ENCODE data around the gene RNF130.
"Not testable (repeated sequence)": the region's sequence is repeated elsewhere in the genome, so short reads cannot be mapped to it uniquely, and the experiment has no call there.

Gene RNF130

DNA sequence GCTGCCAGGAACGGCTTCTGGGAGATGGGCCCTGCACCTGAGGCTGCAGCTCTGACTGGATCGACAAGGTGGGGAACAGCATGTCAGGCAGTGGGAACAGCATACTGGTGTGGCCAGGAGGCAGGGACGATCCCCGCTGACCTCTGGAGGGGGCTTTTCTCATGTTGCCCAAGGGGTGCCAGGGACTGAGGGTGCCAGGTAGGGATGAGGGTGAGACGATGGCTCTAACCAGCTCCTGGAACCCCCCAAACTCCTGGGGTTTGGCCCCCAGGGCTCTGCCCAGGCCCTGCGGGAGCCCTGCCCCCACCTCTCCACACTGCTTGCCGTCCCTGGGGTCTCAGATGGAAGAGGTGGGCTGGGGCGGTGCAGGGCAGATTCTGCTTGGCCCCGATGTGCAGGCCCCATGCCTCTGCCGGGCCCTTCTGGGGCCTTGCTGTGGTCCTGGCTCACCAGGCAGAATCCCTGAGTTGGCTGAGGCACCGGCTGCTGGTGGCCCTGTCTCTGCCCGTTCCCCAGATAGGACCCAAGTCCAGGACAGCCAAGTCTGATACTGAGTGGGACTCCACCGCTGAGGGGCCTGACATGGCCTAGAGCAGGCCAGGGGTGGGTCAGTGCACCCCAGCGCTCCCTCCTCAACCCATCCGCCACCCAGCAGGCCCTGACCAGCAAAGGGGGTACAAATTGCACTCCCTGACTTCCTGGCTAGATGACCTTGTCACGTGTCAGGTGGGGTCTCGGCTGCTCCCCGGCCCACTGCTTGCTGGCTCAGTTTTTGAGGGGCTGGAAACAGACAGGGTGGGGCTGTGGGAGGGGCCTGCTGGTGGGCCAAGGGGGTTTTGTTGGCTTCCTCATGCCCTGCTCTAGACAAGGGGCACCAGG is 28.4 kb upstream of the RNF130 start:
- in situ Hi-C loops (cut with HindIII; ENCODE audit: low pct_unique_long_range_greater_than_20kb, low sequenced_read_pairs) = no loop called here
- no peak for DNase-seq (ENCODE audit: low read depth in 1 of 2, low spot score in 1 of 2)
- no peak for TF ChIP-seq JUND (IDR thresholded peaks at IDR 0.05; ENCODE audit: low read depth)

DNA sequence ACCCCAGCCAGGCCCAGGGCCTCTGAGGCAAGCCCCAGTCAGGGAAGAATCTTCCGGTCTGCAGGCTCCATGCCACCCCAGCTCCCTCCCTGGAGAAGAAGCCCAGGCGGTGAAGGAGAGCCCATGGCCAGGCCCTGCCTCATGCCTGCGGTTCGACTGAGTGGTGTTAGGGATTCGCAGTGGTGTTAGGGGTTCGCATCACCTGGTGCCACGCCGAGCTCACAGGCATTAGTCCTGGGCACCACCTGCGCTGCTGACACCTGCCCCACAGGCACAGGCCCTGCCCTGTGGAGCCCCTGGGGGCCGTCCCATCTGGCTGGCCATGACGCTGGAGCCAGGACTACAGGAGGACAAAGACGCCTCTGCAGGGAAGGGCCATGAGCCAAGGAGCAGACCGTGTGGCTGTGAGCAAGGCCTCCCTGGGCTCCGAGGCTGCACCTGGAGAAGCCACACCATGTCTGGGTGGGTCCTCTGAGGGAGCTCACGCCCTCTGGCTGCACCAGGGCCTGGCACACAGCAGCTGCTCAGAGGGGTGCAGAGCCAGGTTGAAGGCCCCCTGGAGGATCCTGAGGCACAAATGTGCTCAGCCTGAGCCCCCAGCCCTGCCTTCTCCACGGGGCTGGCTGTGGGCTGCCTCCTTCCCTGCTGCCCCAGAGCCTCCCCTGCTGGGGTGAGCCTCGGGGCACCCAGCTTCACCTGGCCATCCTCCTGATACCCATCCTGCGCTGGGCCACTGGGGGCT is 27.6 kb upstream of the RNF130 start:
- in situ Hi-C loops (cut with HindIII; ENCODE audit: low pct_unique_long_range_greater_than_20kb, low sequenced_read_pairs) = no loop called here
- DNase-seq (ENCODE audit: low read depth in 1 of 2, low spot score in 1 of 2) = no peak
- TF ChIP-seq JUND (IDR thresholded peaks at IDR 0.05; ENCODE audit: low read depth) = no peak

GRCh38 chr5:180098526-180098925 is 27.0 kb upstream of the RNF130 start:
- in situ Hi-C loops (cut with HindIII; ENCODE audit: low pct_unique_long_range_greater_than_20kb, low sequenced_read_pairs) = no loop called here
- no peak for TF ChIP-seq JUND (IDR thresholded peaks at IDR 0.05; ENCODE audit: low read depth)
- no peak for DNase-seq (ENCODE audit: low read depth in 1 of 2, low spot score in 1 of 2)

- no peak for TF ChIP-seq JUND (IDR thresholded peaks at IDR 0.05; ENCODE audit: low read depth)
- DNase-seq (ENCODE audit: low read depth in 1 of 2, low spot score in 1 of 2) = no peak
- in situ Hi-C loops (cut with HindIII; ENCODE audit: low pct_unique_long_range_greater_than_20kb, low sequenced_read_pairs) = no loop called here
Measured at GRCh38 chr5:180097926-180098325, 26.4 kb upstream of the RNF130 start.

- TF ChIP-seq JUND (IDR thresholded peaks at IDR 0.05; ENCODE audit: low read depth) = no peak
- DNase-seq (ENCODE audit: low read depth in 1 of 2, low spot score in 1 of 2) = no peak
- in situ Hi-C loops (cut with HindIII; ENCODE audit: low pct_unique_long_range_greater_than_20kb, low sequenced_read_pairs) = no loop called here
Measured at GRCh38 chr5:180097163-180097894, 25.8 kb upstream of the RNF130 start.

GRCh38 chr5:180096616-180097015 is 25.1 kb upstream of the RNF130 start:
- TF ChIP-seq JUND (IDR thresholded peaks at IDR 0.05; ENCODE audit: low read depth) = no peak
- in situ Hi-C loops (cut with HindIII; ENCODE audit: low pct_unique_long_range_greater_than_20kb, low sequenced_read_pairs) = no loop called here

GRCh38 chr5:180095545-180095944 is 24.0 kb upstream of the RNF130 start:
- no peak for DNase-seq (ENCODE audit: low read depth in 1 of 2, low spot score in 1 of 2)
- in situ Hi-C loops (cut with HindIII; ENCODE audit: low pct_unique_long_range_greater_than_20kb, low sequenced_read_pairs) = no loop called here

More at GRCh38 chr5:180096616-180097015, 25.1 kb upstream of the RNF130 start:
- DNase-seq (ENCODE audit: low read depth in 1 of 2, low spot score in 1 of 2) = no peak

DNA sequence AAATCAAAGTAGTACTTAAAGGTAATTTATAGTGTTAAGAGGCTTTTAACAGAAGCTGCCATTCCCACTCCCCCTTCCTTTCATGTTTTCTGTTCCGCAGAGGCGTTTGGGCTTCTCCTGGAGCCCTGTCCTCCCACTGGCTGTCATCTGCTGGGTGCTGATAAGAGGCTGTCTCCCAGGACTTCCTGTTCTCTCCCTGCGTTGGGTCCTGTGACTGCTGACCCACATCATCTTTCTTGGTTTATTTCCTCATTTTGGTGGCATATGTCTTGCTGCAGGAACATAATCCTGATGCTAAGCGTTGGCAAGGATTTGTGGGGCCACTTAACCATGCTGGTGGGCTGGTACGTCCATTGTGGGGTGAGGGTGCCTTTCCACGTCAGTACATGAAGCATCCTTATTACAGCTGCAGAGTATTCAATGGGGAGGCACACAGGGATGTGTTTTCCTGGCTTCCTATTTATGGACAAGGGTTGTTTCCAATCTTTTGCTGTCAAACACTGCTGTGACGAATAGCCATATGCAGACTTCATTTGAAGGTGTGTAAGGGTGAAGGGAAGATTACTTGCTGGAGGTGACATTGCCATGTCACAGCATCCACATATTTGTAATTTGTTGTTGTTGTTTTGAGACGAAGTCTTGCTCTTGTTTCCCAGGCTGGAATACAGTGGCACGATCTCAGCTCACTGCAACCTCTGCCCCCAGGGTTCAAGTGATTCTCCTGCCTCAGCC is 22.3 kb upstream of the RNF130 start:
- no peak for DNase-seq (ENCODE audit: low read depth in 1 of 2, low spot score in 1 of 2)
- in situ Hi-C loops (cut with HindIII; ENCODE audit: low pct_unique_long_range_greater_than_20kb, low sequenced_read_pairs) = no loop called here
- no peak for TF ChIP-seq JUND (IDR thresholded peaks at IDR 0.05; ENCODE audit: low read depth)

More at GRCh38 chr5:180095545-180095944, 24.0 kb upstream of the RNF130 start:
- no peak for TF ChIP-seq JUND (IDR thresholded peaks at IDR 0.05; ENCODE audit: low read depth)

DNA sequence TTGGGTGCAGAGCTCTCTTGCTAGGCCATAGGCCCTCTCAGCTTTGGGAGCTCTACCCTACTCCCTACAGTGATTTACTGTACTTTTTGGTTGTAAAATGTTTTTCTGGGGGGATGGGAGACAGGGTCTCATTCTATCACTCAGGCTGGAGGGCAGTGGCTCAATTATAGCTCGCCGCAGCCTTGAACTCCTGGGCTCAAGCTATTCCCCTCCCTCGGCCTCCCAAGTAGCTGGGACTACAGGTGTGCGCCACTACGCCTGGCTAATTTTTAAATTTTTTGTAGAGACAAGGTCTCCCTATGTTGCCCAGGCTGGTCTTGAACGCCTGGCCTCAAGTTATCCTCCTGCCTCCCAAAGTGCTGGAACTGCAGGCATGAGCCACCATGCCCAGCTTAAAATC is 21.7 kb upstream of the RNF130 start:
- TF ChIP-seq JUND (IDR thresholded peaks at IDR 0.05; ENCODE audit: low read depth) = no peak
- DNase-seq (ENCODE audit: low read depth in 1 of 2, low spot score in 1 of 2) = no peak
- in situ Hi-C loops (cut with HindIII; ENCODE audit: low pct_unique_long_range_greater_than_20kb, low sequenced_read_pairs) = no loop called here

- TF ChIP-seq JUND (IDR thresholded peaks at IDR 0.05; ENCODE audit: low read depth) = no peak
- peak in 1 of 2 experiments; percentile 77 for DNase-seq (ENCODE audit: low read depth in 1 of 2, low spot score in 1 of 2)
- in situ Hi-C loops (cut with HindIII; ENCODE audit: low pct_unique_long_range_greater_than_20kb, low sequenced_read_pairs) = no loop called here
Measured at GRCh38 chr5:180090769-180091546, 19.4 kb upstream of the RNF130 start.

- no peak for TF ChIP-seq JUND (IDR thresholded peaks at IDR 0.05; ENCODE audit: low read depth)
- in situ Hi-C loops (cut with HindIII; ENCODE audit: low pct_unique_long_range_greater_than_20kb, low sequenced_read_pairs) = no loop called here
- peak in 1 of 2 experiments; percentile 73 for DNase-seq (ENCODE audit: low read depth in 1 of 2, low spot score in 1 of 2)
Measured at GRCh38 chr5:180090098-180090768, 18.7 kb upstream of the RNF130 start.

GRCh38 chr5:180089628-180090027 is 18.1 kb upstream of the RNF130 start:
- DNase-seq (ENCODE audit: low read depth in 1 of 2, low spot score in 1 of 2); in situ Hi-C loops (cut with HindIII; ENCODE audit: low pct_unique_long_range_greater_than_20kb, low sequenced_read_pairs): not testable (repeated sequence)
